HTERT RPE-1 (cell line): ENCODE measurements around the gene SUN5.

Experiments
- in situ Hi-C: fragments of 300-500 bp; cut with MboI; formaldehyde crosslinking; loops from 4 replicates; pipeline ENCODE4 v1.14.3; 2020; ENCODE audit warnings: low sequenced_read_pairs

The SUN5 gene

DNA sequence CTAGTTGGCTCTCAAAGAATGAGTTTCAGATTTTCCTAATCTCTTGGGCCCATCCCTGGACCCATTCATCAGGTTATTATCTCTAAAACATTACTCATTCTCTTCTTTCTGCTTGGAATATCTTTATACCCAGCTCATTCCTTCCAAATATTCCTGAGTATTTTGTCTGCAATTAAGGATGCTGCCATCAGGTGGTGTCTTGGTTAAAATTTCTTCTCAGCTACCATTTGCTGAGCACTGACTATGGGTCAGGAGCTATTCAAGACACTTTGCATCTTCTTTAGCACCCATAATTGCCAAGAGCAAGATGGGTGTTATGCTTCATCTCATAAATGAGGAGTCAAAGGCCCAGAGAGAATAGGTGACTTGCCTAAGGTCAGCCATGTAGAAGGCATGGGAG lies 8.4 kb downstream of the SUN5 start:
- in situ Hi-C loops = no loop called here

DNA sequence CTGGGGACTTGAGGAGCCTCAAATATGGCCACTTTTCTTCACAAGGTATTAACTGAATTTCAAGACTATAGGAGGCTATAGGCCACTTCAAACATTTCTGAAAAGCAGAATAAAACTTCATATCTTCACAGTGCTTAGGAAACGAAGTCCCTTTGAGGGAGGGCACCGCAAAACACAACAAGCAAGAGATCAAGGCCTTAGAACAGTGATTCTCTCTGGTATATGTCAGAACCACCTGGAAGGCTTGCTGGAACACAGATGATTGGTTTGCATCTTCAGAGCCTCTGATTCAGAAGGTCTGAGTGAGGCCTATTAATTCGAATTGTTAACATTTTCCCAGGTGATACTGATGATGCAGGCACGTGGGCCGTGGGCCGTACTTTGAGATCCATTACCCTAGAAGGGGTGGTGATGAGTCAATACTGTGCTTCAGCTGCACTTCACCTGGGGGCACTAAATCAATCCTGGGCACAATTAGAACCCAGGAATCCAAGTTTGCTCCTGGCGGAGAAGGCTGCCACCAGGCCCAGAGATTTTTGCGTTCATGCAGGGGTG lies 10.7 kb downstream of the SUN5 start:
- in situ Hi-C loops = no loop called here

DNA sequence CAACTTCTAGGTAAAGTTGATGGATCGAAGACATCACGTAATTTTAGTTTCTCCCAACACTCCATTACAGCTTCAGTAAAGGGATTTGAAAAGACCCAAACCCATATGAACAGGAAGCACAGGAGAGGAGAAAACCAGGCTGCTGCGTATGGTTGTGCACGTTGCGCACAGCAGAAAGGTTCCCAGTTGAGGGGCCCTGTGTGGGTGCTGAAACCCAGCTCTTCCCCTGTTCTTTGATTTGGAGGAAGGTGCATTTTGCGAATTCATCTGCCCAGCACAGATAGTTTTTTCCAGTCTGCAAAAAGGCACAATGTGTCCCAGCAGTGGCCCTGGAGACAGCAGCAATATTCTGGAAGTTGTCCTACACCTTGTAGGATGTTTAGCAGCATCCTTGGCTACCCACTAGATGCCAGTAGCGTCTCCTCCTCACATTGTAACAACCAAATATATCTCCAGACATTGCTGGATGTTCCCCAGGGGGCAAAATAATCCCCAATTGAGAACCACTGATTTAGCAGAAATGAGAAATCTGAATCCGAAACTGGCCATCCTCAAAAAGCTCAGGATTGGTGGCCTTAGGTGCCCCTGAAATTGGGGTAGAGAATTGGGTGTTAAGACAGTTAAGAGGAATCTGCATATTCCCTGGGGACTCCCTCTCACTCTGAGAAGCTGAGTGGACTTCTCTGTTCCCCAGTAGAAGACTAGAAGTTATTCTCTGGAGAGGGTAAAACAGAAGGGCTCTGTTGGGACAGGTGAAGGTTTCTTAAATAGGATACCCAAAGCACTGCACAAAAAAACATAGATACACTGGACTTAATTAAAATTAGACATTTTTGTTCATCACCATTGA lies 12.2 kb downstream of the SUN5 start:
- in situ Hi-C loops = no loop called here

DNA sequence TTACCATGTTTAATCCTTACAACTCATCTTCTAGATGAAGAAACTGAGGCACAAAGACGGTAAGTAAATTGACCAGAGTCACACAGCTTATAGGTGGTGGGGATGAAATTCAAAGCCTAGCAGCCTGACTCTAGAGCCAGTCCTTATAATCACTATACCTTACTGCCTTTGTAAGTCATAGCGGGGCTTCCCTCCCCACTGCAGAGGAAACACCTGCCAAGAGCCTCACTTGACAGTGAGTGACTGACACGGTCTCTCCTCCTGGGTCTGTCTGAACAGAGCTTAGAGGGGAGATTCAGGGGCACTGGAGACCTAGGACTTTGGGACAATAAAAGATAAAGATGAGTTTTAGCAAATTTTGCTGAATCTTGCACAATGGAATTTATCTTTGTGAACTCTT lies 12.8 kb downstream of the SUN5 start:
- in situ Hi-C loops = no loop called here

DNA sequence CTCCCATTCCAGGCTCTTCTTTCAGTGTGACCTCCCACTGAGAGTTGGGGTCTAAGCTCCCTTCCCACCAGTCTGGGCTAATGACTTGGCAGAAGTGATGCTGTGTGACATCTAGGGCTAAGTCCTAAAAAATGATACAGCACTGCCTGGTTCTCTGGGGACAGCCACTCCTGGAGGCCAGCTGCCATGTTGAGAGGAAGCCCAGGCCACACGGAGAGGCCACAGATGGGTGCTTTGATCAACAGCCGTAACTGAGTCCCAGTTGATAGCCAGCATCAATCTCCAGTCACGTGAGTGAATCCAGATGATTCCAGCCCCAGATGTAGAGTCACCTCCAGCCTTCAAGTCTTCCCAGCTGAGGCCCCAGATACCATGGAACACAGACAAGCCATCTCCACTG lies 13.8 kb downstream of the SUN5 start:
- in situ Hi-C loops = no loop called here

DNA sequence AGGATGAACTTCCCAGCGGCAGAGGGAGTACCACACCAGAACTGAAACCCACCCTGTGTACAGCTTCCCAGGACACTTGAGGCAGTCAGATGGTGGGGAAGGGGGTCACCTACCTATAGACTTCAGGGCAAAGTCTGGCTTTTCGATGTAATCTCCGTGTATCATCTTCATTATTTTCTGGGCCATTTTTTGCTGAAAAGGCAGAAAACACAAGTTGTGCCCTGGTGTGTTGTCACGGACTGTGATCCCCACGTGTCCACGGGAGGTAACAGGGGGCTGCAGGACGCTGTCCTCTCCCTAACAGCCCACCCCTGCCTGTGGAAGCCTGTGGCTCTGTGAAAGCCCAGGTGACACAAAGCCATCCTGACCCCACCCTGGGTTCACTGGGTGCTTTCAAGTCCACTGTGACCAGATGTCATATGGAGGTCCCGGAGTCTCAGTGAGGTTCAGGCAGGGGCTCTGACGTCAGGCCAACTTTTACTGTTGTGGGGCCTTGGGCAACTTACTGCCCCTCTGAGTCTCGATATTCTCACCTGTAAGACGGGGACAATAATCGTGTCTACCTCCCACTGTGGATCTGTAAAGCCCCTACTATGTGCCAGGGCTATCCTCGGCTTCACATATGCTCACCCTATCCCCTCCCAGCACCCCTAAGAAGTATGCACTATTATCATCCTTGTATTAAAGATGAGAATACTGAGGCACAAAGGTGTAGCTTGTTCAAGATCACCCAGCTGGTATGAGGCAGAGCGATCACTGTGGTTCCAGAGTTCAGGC lies 14.5 kb downstream of the SUN5 start:
- in situ Hi-C loops = no loop called here

DNA sequence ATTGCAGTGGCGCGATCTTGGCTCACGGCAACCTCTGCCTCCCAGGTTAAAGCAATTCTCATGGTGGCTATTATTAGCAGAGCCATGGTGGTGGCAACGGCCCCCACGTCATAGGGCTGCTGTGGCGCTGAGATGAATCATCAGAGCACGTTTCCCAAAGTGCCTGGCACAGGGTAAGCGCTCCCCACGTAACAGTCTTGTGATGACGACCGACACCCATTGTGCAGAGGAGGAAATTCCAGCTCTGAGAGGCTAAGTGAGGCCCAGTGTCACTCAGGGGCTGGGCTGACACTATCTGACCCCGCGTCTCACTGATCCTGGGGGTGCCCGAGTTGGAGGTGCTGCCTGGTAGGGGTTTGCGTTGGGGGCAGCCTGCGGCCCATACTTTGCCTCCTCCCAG lies 16.2 kb downstream of the SUN5 start:
- in situ Hi-C loops = no loop called here

DNA sequence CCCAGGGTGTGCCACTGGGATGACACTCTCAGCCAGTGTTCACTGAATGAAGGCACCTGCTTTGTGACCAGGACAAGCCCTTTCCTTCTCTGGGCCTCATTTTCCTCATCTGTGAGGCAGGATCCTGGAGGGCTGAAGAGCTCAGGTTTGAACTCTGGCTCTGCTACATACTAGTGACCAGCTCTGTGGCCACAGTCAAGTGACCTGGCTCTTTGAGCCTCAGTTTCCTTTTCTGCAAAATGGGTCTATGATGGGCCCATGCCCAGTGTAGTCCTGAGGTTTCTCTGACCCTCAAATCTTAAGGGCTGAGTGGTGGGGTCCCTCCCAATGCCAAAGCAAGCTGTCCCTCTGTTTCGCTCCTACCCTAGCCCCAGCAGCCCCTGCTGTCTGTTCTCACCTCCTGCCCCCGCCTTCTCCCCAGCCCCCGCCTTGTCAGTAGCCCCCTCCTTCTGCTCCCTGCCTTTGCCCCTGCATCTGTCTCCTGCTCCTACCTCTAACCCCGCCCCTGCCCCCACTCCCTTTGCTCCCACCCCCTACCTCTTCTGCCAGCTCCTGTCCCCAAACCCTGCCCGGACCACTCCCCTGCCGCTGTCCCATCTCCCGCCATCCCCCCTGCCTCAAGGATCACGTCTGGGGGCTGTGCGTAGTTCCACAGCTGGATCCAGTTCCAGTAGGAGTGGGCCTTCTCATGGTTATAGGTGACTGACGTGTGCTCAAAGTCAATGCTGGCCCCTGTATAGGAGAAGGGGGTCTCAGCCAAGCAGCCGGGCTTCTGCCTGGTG lies 17.0 kb downstream of the SUN5 start:
- in situ Hi-C loops = no loop called here

DNA sequence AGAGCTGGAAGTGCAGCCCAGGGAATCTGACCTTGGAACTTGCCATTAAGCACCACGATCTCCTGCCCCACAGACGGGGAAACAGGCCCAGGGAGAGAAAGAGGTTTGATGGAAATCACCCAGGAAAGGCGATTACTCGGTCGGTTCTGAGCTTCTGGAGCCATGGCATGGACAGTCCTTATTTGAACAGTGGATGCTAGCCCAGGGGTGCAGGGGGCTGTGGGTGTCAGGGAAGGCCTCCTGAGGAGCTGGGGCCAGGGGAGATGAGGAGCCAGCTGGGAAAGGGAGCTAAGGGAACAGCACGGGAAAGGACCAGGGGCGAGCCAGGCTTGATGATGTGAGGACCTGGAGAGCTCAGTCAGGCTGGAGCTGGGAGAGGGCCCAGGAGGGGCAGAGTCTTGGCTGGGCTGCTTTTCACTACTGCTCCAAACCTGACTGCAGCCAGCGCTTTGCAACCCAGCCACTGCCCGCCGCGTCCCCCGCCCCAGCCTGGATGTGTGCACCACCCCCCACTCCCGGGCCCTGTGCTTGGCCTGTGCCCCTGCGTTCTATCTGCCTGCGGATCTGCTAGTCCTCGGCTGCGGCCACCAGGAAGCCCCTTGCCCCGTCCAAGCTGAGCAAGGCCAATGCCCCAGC lies 17.8 kb downstream of the SUN5 start:
- in situ Hi-C loops = no loop called here

DNA sequence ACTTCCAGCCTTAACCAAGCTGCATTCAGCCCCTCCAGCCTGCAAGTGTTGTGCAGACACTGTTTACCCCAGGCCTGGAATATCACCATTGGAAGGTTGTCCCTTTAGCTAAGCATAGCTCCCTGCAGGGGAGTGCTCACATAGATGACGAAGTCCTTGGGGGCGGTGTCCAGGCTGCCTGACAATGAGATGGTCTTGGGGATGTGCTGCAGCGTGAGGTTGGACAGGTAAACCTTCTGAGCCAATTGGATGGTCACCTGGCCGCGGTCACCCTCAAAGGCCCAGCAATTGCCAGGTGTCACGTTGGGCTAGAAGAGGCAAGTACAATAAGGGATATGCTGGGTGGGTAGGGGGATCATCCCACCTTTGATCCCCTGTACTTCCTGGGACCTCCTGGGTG lies 18.6 kb downstream of the SUN5 start:
- in situ Hi-C loops = no loop called here

DNA sequence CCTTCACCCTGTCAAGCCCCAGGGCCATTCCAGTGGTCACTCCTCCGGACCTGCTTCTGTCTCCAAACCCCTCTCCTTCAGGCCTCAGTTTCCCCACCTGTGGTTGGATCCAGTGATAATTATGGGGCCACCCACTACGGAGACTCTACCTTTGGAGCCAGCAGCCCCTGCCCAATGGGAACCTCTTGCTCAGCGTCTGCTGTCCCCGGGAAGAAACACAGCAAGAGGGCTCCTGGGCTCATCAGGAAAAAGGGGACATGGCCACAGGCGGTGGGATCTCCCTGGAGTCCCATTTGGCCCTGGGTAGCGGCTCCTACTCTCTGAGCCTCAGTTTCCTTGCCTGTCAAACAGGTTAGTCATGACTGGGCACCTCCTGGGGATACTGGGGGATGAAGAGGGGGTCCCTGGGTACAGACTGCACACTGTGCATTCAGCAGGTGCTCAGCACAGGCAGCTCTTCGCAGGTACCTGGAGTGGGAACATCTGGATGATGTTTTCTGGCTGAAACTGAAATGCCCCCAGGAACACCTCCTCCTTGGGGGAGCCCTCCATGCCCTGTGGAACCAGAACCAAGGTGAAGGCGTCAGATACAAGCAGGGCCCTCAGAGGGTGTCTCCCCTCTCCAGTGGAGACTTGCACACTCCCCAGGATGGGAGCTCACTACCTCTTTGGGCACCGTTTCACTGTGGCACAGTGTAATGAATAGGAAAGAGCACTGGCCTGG lies 19.4 kb downstream of the SUN5 start:
- in situ Hi-C loops = no loop called here

DNA sequence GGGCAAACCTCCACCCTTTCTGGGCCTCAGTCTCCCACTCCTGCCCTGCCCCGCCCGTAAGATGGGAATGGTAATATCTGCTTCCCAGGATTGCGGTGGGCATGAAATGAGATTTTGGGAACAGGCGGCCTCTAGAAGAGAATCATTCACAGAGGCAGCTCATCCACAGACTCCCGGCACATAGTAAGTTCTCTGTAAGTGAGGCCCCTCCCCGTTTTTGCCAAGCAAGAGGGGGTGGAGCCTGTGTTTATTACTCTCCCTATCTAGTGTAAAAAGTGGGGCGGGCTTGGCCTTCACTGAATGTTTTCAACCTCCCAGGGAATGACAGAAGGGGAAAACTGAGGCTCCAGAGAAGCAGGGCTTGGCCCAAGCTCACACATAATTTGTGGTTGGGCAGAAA lies 20.0 kb downstream of the SUN5 start:
- in situ Hi-C loops = no loop called here

DNA sequence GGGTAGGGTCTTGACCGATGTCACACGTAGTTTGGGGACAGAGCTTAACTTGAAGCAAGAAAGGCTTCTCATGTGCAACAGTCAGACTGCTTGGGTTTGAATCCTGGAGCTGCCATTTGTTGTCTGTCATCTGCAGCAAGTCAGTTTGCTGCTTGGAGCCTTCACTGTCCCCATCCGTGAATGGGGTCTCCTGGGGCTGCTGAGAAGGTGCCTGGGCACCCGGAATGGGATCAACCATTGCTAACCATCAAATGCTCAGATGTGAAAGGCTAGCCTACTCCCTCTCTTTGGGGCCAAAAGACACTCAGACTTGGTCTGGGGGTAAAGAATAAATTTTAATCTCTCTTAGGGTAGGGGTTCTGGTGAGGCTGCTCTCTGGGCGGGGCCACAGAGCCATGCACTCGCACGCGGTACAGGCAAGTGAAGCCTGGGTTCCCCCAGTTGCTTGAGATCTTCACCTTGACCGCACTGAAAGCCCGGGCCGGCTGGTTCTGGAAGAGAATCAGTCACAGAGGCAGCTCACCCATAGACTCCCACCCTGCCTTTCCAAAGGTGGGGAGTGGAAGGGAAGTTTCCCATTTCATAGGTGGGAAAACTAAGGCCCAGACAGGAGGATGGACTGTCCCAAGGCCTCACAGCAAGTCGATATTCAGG lies 20.6 kb downstream of the SUN5 start:
- in situ Hi-C loops = no loop called here

DNA sequence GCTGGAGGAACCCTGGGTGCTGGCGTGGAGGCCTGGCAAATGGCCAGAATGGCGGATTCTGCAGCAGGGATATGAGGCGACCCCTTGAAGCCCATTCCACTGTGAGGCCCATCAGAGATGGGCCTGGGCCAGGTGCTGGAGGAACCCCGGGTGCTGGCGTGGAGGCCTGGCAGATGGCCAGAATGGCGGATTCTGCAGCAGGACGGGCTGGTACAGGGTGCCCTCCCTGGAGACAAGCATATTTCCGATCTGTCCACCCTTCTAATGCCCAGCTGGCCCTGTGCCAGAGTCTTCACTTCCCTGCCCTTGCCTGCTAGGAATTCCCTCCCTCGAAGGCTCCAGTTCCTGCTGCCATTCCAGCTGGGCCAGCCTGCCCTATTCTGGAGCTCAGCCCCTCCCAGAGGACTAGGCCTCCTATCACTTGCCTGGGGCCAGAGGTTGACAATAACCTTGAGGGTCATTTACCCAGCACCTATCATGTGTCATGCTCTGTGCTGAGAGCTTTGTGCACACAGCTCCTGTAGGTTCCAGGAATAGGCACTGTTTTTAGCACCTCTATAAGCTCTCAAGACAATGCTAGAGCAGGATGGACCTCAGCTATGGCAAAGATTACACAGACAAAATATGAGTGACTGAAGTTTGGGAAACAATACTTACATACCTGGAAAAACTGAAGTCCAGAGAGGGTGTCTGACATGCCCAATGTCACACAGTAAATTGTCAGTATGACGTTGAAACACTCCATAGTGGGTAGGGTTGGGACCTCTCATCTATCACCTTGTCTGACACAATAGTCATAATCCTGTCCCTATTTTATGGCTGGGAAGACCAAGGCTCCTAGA lies 21.4 kb downstream of the SUN5 start:
- in situ Hi-C loops = no loop called here

DNA sequence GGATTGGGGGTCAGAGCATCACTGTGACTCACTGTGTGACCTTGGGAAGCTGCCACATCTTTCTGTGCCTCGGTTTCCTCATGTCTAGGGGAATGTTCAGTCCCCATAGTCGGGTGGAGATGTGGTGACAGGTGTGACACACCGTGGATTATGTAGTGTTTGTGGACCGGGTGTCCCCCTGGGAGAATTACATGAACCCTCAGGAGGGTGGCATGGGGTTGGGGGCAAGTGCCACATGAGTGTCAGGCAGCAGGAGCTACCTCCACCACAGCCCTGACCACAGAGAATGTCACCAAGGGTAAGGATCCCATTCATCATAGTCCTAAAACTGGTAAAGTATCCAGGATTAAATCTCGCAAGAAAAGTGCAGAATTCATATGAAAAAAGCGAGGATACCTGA lies 23.2 kb downstream of the SUN5 start:
- in situ Hi-C loops = no loop called here

DNA sequence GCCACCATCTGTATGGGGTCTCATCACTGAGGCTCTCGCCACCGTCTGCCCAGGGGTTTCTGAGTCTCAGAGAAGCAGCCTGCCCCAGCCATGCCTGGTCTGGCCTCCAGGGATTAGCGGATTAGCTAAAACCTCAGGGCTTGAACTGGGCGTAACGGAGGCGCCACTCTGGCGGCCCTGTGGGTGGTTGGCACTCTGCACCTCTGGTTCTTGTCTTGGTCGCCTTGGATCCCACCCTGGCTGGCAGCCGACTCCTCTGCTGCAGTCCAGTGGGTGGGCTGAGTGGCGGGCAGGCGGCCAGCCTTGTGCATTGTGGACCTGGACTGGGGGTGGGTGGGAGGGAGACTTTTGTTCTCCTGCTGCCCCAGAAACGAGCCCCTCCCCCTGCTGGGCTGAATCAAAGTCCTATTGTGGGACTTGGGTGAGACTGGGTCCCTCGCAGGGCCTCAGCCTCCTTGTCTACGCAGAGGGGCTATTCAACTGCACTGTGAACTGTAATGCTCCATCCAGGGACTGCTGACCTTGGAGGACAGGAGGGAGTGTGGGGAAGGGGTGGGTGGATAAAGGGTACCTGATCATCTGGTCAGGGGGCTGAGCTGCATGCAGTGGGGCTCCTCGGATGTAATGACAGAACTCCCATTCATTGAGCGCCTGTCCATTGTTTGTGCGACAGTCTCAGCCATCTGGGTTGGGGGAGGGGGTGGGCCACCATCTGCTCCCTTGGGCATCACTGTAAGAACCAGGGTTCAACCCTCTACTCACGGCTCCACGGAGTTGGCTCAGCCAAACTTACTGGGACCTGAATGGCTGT lies 23.9 kb downstream of the SUN5 start:
- in situ Hi-C loops = no loop called here

DNA sequence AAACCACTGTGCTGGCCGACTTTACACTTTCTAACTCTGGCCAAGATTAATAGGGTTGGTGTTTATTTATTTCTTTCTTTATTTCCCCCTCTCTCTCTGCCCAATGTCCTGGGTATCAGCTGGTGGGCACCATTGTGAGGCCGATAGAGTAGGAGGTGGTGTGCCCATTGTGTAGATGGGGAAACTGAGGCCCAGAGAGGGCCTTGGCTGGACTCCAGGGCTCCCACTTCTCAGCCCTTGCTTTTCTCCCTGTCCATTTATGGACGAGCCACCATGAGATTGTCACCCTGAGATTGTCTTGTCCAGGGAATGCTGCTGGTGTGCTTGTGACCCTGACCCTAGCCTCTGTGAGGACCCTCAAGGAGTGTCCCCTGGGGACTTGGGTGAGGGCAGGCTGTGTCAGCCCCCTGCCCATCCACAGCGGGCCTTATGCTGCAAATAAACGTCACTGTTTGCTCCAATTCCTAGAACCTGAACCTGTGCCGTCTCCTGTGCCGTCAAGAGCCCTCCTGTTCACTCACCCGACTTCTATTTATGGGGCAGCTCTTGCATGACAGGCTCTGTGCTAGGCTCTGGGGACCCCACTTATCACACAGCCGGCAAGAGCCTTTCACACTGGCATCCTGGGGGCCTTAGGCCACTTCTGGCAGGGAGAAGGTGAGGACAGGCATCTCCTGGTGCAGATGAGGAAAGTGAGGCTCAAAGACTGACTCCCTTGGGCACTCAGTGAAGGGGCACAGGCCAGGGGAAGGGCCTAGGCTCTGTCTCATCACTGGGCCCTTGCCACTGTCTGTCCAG lies 24.8 kb downstream of the SUN5 start:
- in situ Hi-C loops = no loop called here
